IMR-90 (cell line): ENCODE results near the gene TCERG1L. TPM values are rescaled to one million over a fixed set of nuclear protein-coding genes. Genes with fewer than 3 reads are reported as not detected.

ENCODE experiments used
- ATAC-seq: fragments of 200-7000 bp; cut with Tn5 transposase; 2 replicates; pipeline ENCODE4 v1.9.1; 2020; ENCODE audit warnings: low read depth, mild to moderate bottlenecking, moderate library complexity
- BruUV-seq: library from RNA; stranded (reverse); fragments of 400-500 nt; replicated peaks from 2 replicates; lab custom pipeline; 2021; lab: Mats Ljungman, UMichigan
- CTCF ChIA-PET: fragments of 300-600 bp; formaldehyde crosslinking; extraction: SDS; loops from one replicate; lab custom pipeline; 2021; ENCODE audit warnings: antibody characterized with exemption; lab: Yijun Ruan, JAX
- POLR2A ChIA-PET: fragments of 300-600 bp; sonication (Branson Sonifier 250); formaldehyde crosslinking; loops from one replicate; lab custom pipeline; 2022; ENCODE audit warnings: antibody characterized with exemption; ENCODE audit not compliant: unreplicated experiment; lab: Charles Lee
- DNase-seq: peaks from one replicate; pipeline ENCODE4 v3.0.0; 2013
- H2AFZ ChIP-seq: replicated peaks from 2 replicates; pipeline ENCODE3; 2013; ENCODE audit warnings: low read length, mild to moderate bottlenecking; ENCODE audit not compliant: poor library complexity
- H2AK5ac ChIP-seq: 2 replicates; pipeline ENCODE4 v1.6.1; 2013; ENCODE audit warnings: low read depth, low read length, inconsistent platforms
- H2AK9ac ChIP-seq: replicated peaks from 2 replicates; pipeline ENCODE3; 2013; ENCODE audit warnings: mild to moderate bottlenecking, low read depth, low read length, moderate library complexity; ENCODE audit not compliant: poor library complexity
- H2BK120ac ChIP-seq: 2 replicates; pipeline ENCODE4 v1.6.1; 2013; ENCODE audit warnings: low read depth, low read length, inconsistent platforms
- H2BK15ac ChIP-seq: 3 replicates; pipeline ENCODE4 v1.6.1; 2013; ENCODE audit warnings: low read depth, low read length, inconsistent platforms
- H2BK20ac ChIP-seq: 2 replicates; pipeline ENCODE4 v1.6.1; 2013; ENCODE audit warnings: low read depth, mild to moderate bottlenecking, inconsistent platforms, low read length, moderate library complexity
- H2BK5ac ChIP-seq: 2 replicates; pipeline ENCODE4 v1.6.1; 2013; ENCODE audit warnings: mild to moderate bottlenecking, low read depth, low read length, inconsistent platforms; ENCODE audit not compliant: poor library complexity, severe bottlenecking
- H3K14ac ChIP-seq: replicated peaks from 2 replicates; pipeline ENCODE4 v1.6.1; 2013; ENCODE audit warnings: low read depth, low read length, inconsistent platforms
- H3K18ac ChIP-seq: 2 replicates; pipeline ENCODE4 v1.6.1; 2013; ENCODE audit warnings: low read depth, low read length, control low read depth
- H3K23ac ChIP-seq: 2 replicates; pipeline ENCODE4 v1.6.1; 2013; ENCODE audit warnings: low read depth, low read length, inconsistent platforms
- H3K27ac ChIP-seq: 2 replicates; pipeline ENCODE4 v1.5.1; 2013; ENCODE audit warnings: mild to moderate bottlenecking, control low read depth, low read length; ENCODE audit not compliant: insufficient read depth
- H3K27me3 ChIP-seq: 2 replicates; pipeline ENCODE4 v1.6.1; 2013; ENCODE audit warnings: low read length; ENCODE audit not compliant: control insufficient read depth, insufficient read depth
- H3K36me3 ChIP-seq: 2 replicates; pipeline ENCODE4 v1.6.1; 2013; ENCODE audit warnings: low read length, mixed read lengths; ENCODE audit not compliant: control insufficient read depth, insufficient read depth
- H3K4ac ChIP-seq: 2 replicates; pipeline ENCODE4 v1.6.1; 2013; ENCODE audit warnings: low read depth, low read length, inconsistent platforms
- H3K4me1 ChIP-seq: 2 replicates; pipeline ENCODE4 v1.6.1; 2013; ENCODE audit warnings: low read length, mixed read lengths; ENCODE audit not compliant: control insufficient read depth, insufficient read depth
- H3K4me2 ChIP-seq: 2 replicates; pipeline ENCODE4 v1.6.1; 2013; ENCODE audit warnings: low read depth, mild to moderate bottlenecking, control low read depth, low read length, moderate library complexity
- H3K4me3 ChIP-seq: 2 replicates; pipeline ENCODE4 v1.5.1; 2013; ENCODE audit warnings: low read depth, mild to moderate bottlenecking, control low read depth, low read length, moderate library complexity; ENCODE audit not compliant: insufficient read depth
- H3K56ac ChIP-seq: 2 replicates; pipeline ENCODE4 v1.6.1; 2013; ENCODE audit warnings: low read length, inconsistent platforms; ENCODE audit not compliant: insufficient read depth; ENCODE audit errors: extremely low read depth
- H3K79me1 ChIP-seq, 2 experiments: 2 replicates each; pipeline ENCODE4 v1.6.1; 2013; ENCODE audit warnings: low read length in 2 of 2, inconsistent platforms in 1 of 2, low read depth in 1 of 2
- H3K9ac ChIP-seq: 2 replicates; pipeline ENCODE4 v1.6.1; 2013; ENCODE audit warnings: low read depth, low read length, control low read depth
- H3K9me1 ChIP-seq: 2 replicates; pipeline ENCODE4 v1.6.1; 2013; ENCODE audit warnings: low read length, inconsistent platforms; ENCODE audit not compliant: insufficient read depth
- H3K9me3 ChIP-seq: 2 replicates; pipeline ENCODE4 v1.6.1; 2013; ENCODE audit warnings: low read length; ENCODE audit not compliant: control insufficient read depth, insufficient read depth
- H4K20me1 ChIP-seq: 2 replicates; pipeline ENCODE4 v1.6.1; 2013; ENCODE audit warnings: low read length, inconsistent platforms; ENCODE audit not compliant: insufficient read depth
- H4K5ac ChIP-seq: 2 replicates; pipeline ENCODE4 v1.6.1; 2013; ENCODE audit warnings: mild to moderate bottlenecking, low read depth, low read length, control low read depth
- H4K8ac ChIP-seq, 2 experiments: 2 replicates each; pipeline ENCODE4 v1.6.1; 2013; ENCODE audit warnings: low read depth in 2 of 2, low read length in 2 of 2, control low read depth in 1 of 2, inconsistent platforms in 1 of 2
- H4K91ac ChIP-seq: 2 replicates; pipeline ENCODE4 v1.6.1; 2013; ENCODE audit warnings: low read depth, low read length, inconsistent platforms; ENCODE audit not compliant: insufficient read depth
- CEBPB ChIP-seq: IDR thresholded peaks from 2 replicates; pipeline ENCODE4 v1.6.1; 2012; ENCODE audit warnings: low read depth, low read length, improper control_type of control experiment
- CTCF ChIP-seq: conservative IDR thresholded peaks from 2 replicates; pipeline ENCODE4 v1.5.1; 2012; ENCODE audit warnings: mild to moderate bottlenecking, low read depth, low read length, improper control_type of control experiment
- ELK1 ChIP-seq: fragments of 150-350 bp; IDR thresholded peaks from 2 replicates; pipeline ENCODE4 v1.6.1; 2016; ENCODE audit warnings: low read depth, mild to moderate bottlenecking, low read length, moderate library complexity, borderline replicate concordance
- MAFK ChIP-seq: IDR thresholded peaks from 2 replicates; pipeline ENCODE4 v1.6.1; 2012; ENCODE audit warnings: low read depth, low read length, improper control_type of control experiment
- MAZ ChIP-seq: IDR thresholded peaks from 2 replicates; pipeline ENCODE4 v1.6.1; 2012; ENCODE audit warnings: low read depth, mild to moderate bottlenecking, low read length, improper control_type of control experiment, moderate library complexity, borderline replicate concordance
- MXI1 ChIP-seq: IDR thresholded peaks from 2 replicates; pipeline ENCODE4 v1.6.1; 2012; ENCODE audit warnings: low read depth, mild to moderate bottlenecking, low read length, moderate library complexity, borderline replicate concordance
- NFE2L2 ChIP-seq: fragments of 150-350 bp; IDR thresholded peaks from 2 replicates; pipeline ENCODE4 v1.6.1; 2016; ENCODE audit warnings: low read depth, mild to moderate bottlenecking, low read length
- POLR2A ChIP-seq: IDR thresholded peaks from 2 replicates; pipeline ENCODE4 v1.6.1; 2012; ENCODE audit warnings: mild to moderate bottlenecking, low read depth, low read length
- RAD21 ChIP-seq: IDR thresholded peaks from 2 replicates; pipeline ENCODE4 v1.6.1; 2012; ENCODE audit warnings: low read length, improper control_type of control experiment
- RCOR1 ChIP-seq: IDR thresholded peaks from 2 replicates; pipeline ENCODE4 v1.6.1; 2012; ENCODE audit warnings: mild to moderate bottlenecking, low read length, improper control_type of control experiment; ENCODE audit not compliant: insufficient replicate concordance
- RFX5 ChIP-seq: IDR thresholded peaks from 2 replicates; pipeline ENCODE4 v1.8.0; 2012; ENCODE audit warnings: low read depth, mild to moderate bottlenecking, low read length, moderate library complexity
- SMC3 ChIP-seq: fragments of 150-350 bp; IDR thresholded peaks from 2 replicates; pipeline ENCODE4 v1.6.1; 2016; ENCODE audit warnings: low read depth, mild to moderate bottlenecking, antibody characterized with exemption, low read length, moderate library complexity
- WGBS, 2 experiments: methylation state at CpG; one replicate each; pipeline versions ENCODE4 v1.1.5 to v1.1.7; 2013; ENCODE audit warnings: missing lambda C conversion rate in 2 of 2; ENCODE audit not compliant: insufficient read length in 1 of 2; ENCODE audit errors: extremely low coverage in 2 of 2; 5-methylcytosine and 5-hydroxymethylcytosine counted together
- dilution Hi-C: fragments of 300-500 bp; cut with HindIII; formaldehyde crosslinking; loops from one replicate; pipeline ENCODE4 v1.14.3; 2018; ENCODE audit warnings: low sequenced_read_pairs; ENCODE audit not compliant: unreplicated experiment
- in situ Hi-C: fragments of 300-500 bp; cut with MboI; formaldehyde crosslinking; loops from 3 replicates; pipeline ENCODE4 v1.14.3; 2019; ENCODE audit warnings: low sequenced_read_pairs, inconsistent platforms, mixed read lengths
- intact Hi-C: fragments of 100-400 bp; cut with micrococcal nuclease; formaldehyde crosslinking; loops from 2 replicates; pipeline ENCODE4 v1.10.0; 2022
- polyA plus RNA-seq, 3 experiments: library from polyadenylated mRNA; depleted of rRNA; stranded (reverse); fragments of >200 nt; gene quantifications; 2 replicates each; pipeline ENCODE4 v1.2.3, GENCODE V29; 2012; ENCODE audit warnings: low replicate concordance in 1 of 3
- total RNA-seq: library from RNA; depleted of rRNA; stranded (reverse); fragments of >200 nt; gene quantifications from 2 replicates; pipeline ENCODE4 v1.2.3, GENCODE V29; 2012

The TCERG1L gene
- total and polyA plus RNA-seq, 2 of the 4 experiments (the other 2 are of a cell fraction): not detected

- H3K18ac ChIP-seq: no peak overlapping the region
- H3K4me2 ChIP-seq: no peak overlapping the region
- in situ Hi-C loops: no loop called here
- no peaks in the 10 kb centered on the region for H3K9me1 ChIP-seq
- H3K14ac ChIP-seq: no peak overlapping the region
- dilution Hi-C loops: no loop called here
- no peak overlapping the region for H3K9ac ChIP-seq
- no peak overlapping the region for H4K91ac ChIP-seq
- ATAC-seq (no peak), DNase-seq (no peak)
- no peaks in the 10 kb centered on the region for H4K20me1 ChIP-seq
- no peak overlapping the region for H3K4ac ChIP-seq
- WGBS, 2 experiments: 33% methylated on average over 1 of the region's 5 CpGs; no CpG with 5 or more reads in 1 of the 2 experiments
- H3K4me3 ChIP-seq: no peak overlapping the region
- no peaks in the 10 kb centered on the region for H3K79me1 ChIP-seq
- no peak overlapping the region for H2AFZ ChIP-seq
- H2AK9ac ChIP-seq: no peak overlapping the region
- no peaks in the 10 kb centered on the region for H3K4me1 ChIP-seq
- H3K27me3 ChIP-seq: no peaks in the 10 kb centered on the region
- POLR2A ChIA-PET: no interaction called here
- H3K36me3 ChIP-seq: no peaks in the 10 kb centered on the region
- peaks cover 41% of the 10 kb centered on the region for H3K9me3 ChIP-seq
- no peak overlapping the region for H3K56ac ChIP-seq
- CTCF ChIA-PET: no interaction called here
- no peak overlapping the region for H2AK5ac ChIP-seq
- H2BK20ac ChIP-seq: no peak overlapping the region
- H3K27ac ChIP-seq: no peak overlapping the region
- intact Hi-C loops: no loop called here
- H4K8ac ChIP-seq: no peak overlapping the region
- H2BK120ac ChIP-seq: no peak overlapping the region
- H2BK5ac ChIP-seq: no peak overlapping the region
- no peak overlapping the region for H3K23ac ChIP-seq
- H2BK15ac ChIP-seq: no peak overlapping the region
- no peak overlapping the region for H4K5ac ChIP-seq
- BruUV-seq: no TSS peak
- TF ChIP-seq MAFK (no peak), SMC3 (no peak), NFE2L2 (no peak), CEBPB (no peak), CTCF (no peak), MXI1 (no peak), ELK1 (no peak), MAZ (no peak), RCOR1 (no peak), RAD21 (no peak), RFX5 (no peak), POLR2A (no peak)
Measured at GRCh38 chr10:131065673-131066305, 245.7 kb downstream of the TCERG1L start.
